ENCODE data around the gene ANK2. TPM values are rescaled to one million over a fixed set of nuclear protein-coding genes. Genes with fewer than 3 reads are reported as not detected.

ANK2 gene
- total and polyA plus RNA-seq, 4 donors: 231 to 512 (median 262) TPM

- WGBS (ENCODE audit: insufficient coverage): 31% methylated on average over 2 of the region's 4 CpGs
- Histone ChIP-seq H3K36me3 (ENCODE audit: control insufficient read depth, insufficient read depth, low read length) (peaks cover 7% of the 10 kb centered on the region), H3K27ac (ENCODE audit: low read depth, low read length) (peak overlapping the region; percentile 96), H3K4me1 (ENCODE audit: control insufficient read depth, insufficient read depth, low read length) (peaks cover 23% of the 10 kb centered on the region), H3K4me3 (ENCODE audit: low read depth, low read length) (peak overlapping the region; percentile 31), H3K9me3 (ENCODE audit: control insufficient read depth, insufficient read depth, low read length) (no peaks in the 10 kb centered on the region), H3K27me3 (ENCODE audit: control insufficient read depth, insufficient read depth, low read length) (no peaks in the 10 kb centered on the region)
- DNase-seq (ENCODE audit: low read depth in 4 of 6, low spot score in 6 of 6): peak in 2 of 6 donors; percentile 45 to 48
Measured at GRCh38 chr4:113293674-113294073, 244.2 kb downstream of the ANK2 start.

- Histone ChIP-seq H3K36me3 (ENCODE audit: control insufficient read depth, insufficient read depth, low read length) (peaks cover 2% of the 10 kb centered on the region), H3K9me3 (ENCODE audit: control insufficient read depth, insufficient read depth, low read length) (no peaks in the 10 kb centered on the region), H3K4me1 (ENCODE audit: control insufficient read depth, insufficient read depth, low read length) (peaks cover 21% of the 10 kb centered on the region), H3K27ac (ENCODE audit: low read depth, low read length) (peak overlapping the region; percentile 96), H3K4me3 (ENCODE audit: low read depth, low read length) (no peak overlapping the region), H3K27me3 (ENCODE audit: control insufficient read depth, insufficient read depth, low read length) (no peaks in the 10 kb centered on the region)
- DNase-seq (ENCODE audit: low read depth in 4 of 6, low spot score in 6 of 6): peak in 1 of 6 donors; percentile 10
- no CpG with 5 or more reads among the region's 1 CpG for WGBS (ENCODE audit: insufficient coverage)
Measured at GRCh38 chr4:113294908-113295307, 245.5 kb downstream of the ANK2 start.

GRCh38 chr4:113300471-113300928 is 251.0 kb downstream of the ANK2 start:
- H3K4me3 ChIP-seq (ENCODE audit: low read depth, low read length): no peak overlapping the region
- H3K36me3 ChIP-seq (ENCODE audit: control insufficient read depth, insufficient read depth, low read length): peaks cover 2% of the 10 kb centered on the region
- DNase-seq (ENCODE audit: low read depth in 4 of 6, low spot score in 6 of 6): peak in 1 of 6 donors; percentile 36
- H3K27me3 ChIP-seq (ENCODE audit: control insufficient read depth, insufficient read depth, low read length): no peaks in the 10 kb centered on the region
- H3K27ac ChIP-seq (ENCODE audit: low read depth, low read length): peak overlapping the region; percentile 43
- no peaks in the 10 kb centered on the region for H3K9me3 ChIP-seq (ENCODE audit: control insufficient read depth, insufficient read depth, low read length)
- no peaks in the 10 kb centered on the region for H3K4me1 ChIP-seq (ENCODE audit: control insufficient read depth, insufficient read depth, low read length)
- 60% methylated on average over 2 of the region's 5 CpGs for WGBS (ENCODE audit: insufficient coverage)

GRCh38 chr4:113302051-113302450 is 252.6 kb downstream of the ANK2 start:
- H3K4me3 ChIP-seq (ENCODE audit: low read depth, low read length): no peak overlapping the region
- no peaks in the 10 kb centered on the region for H3K4me1 ChIP-seq (ENCODE audit: control insufficient read depth, insufficient read depth, low read length)
- whole genome bisulfite sequencing (ENCODE audit: insufficient coverage): no CpG with 5 or more reads among the region's 1 CpG
- DNase-seq (ENCODE audit: low read depth in 4 of 6, low spot score in 6 of 6): no peak
- no peak overlapping the region for H3K27ac ChIP-seq (ENCODE audit: low read depth, low read length)
- H3K9me3 ChIP-seq (ENCODE audit: control insufficient read depth, insufficient read depth, low read length): no peaks in the 10 kb centered on the region
- H3K36me3 ChIP-seq (ENCODE audit: control insufficient read depth, insufficient read depth, low read length): peaks cover 2% of the 10 kb centered on the region
- no peaks in the 10 kb centered on the region for H3K27me3 ChIP-seq (ENCODE audit: control insufficient read depth, insufficient read depth, low read length)

GRCh38 chr4:113303315-113303714 is 253.9 kb downstream of the ANK2 start:
- no peak for DNase-seq (ENCODE audit: low read depth in 4 of 6, low spot score in 6 of 6)
- no peak overlapping the region for H3K27ac ChIP-seq (ENCODE audit: low read depth, low read length)
- no peaks in the 10 kb centered on the region for H3K4me1 ChIP-seq (ENCODE audit: control insufficient read depth, insufficient read depth, low read length)
- no peaks in the 10 kb centered on the region for H3K27me3 ChIP-seq (ENCODE audit: control insufficient read depth, insufficient read depth, low read length)
- WGBS (ENCODE audit: insufficient coverage): no CpG with 5 or more reads among the region's 1 CpG
- peaks cover 3% of the 10 kb centered on the region for H3K36me3 ChIP-seq (ENCODE audit: control insufficient read depth, insufficient read depth, low read length)
- H3K9me3 ChIP-seq (ENCODE audit: control insufficient read depth, insufficient read depth, low read length): no peaks in the 10 kb centered on the region
- no peak overlapping the region for H3K4me3 ChIP-seq (ENCODE audit: low read depth, low read length)

- no peaks in the 10 kb centered on the region for H3K9me3 ChIP-seq (ENCODE audit: control insufficient read depth, insufficient read depth, low read length)
- no peak overlapping the region for H3K27ac ChIP-seq (ENCODE audit: low read depth, low read length)
- H3K4me3 ChIP-seq (ENCODE audit: low read depth, low read length): no peak overlapping the region
- H3K36me3 ChIP-seq (ENCODE audit: control insufficient read depth, insufficient read depth, low read length): peaks cover 3% of the 10 kb centered on the region
- no peaks in the 10 kb centered on the region for H3K4me1 ChIP-seq (ENCODE audit: control insufficient read depth, insufficient read depth, low read length)
- DNase-seq (ENCODE audit: low read depth in 4 of 6, low spot score in 6 of 6): no peak
- no peaks in the 10 kb centered on the region for H3K27me3 ChIP-seq (ENCODE audit: control insufficient read depth, insufficient read depth, low read length)
- 100% methylated on average over 1 of the region's 2 CpGs for WGBS (ENCODE audit: insufficient coverage)
Measured at GRCh38 chr4:113311047-113311446, 261.6 kb downstream of the ANK2 start.

GRCh38 chr4:113312529-113312928 is 263.1 kb downstream of the ANK2 start:
- Histone ChIP-seq H3K9me3 (ENCODE audit: control insufficient read depth, insufficient read depth, low read length) (no peaks in the 10 kb centered on the region), H3K27me3 (ENCODE audit: control insufficient read depth, insufficient read depth, low read length) (no peaks in the 10 kb centered on the region)
- WGBS (ENCODE audit: insufficient coverage): 78% methylated on average over 3 of the region's 3 CpGs

GRCh38 chr4:113314426-113314825 is 265.0 kb downstream of the ANK2 start:
- H3K27ac ChIP-seq (ENCODE audit: low read depth, low read length): no peak overlapping the region
- no peak for DNase-seq (ENCODE audit: low read depth in 4 of 6, low spot score in 6 of 6)
- H3K9me3 ChIP-seq (ENCODE audit: control insufficient read depth, insufficient read depth, low read length): no peaks in the 10 kb centered on the region
- H3K4me3 ChIP-seq (ENCODE audit: low read depth, low read length): no peak overlapping the region
- H3K36me3 ChIP-seq (ENCODE audit: control insufficient read depth, insufficient read depth, low read length): no peaks in the 10 kb centered on the region
- no peaks in the 10 kb centered on the region for H3K27me3 ChIP-seq (ENCODE audit: control insufficient read depth, insufficient read depth, low read length)
- WGBS (ENCODE audit: insufficient coverage): no CpG with 5 or more reads among the region's 3 CpGs
- no peaks in the 10 kb centered on the region for H3K4me1 ChIP-seq (ENCODE audit: control insufficient read depth, insufficient read depth, low read length)

More at GRCh38 chr4:113312529-113312928, 263.1 kb downstream of the ANK2 start:
- no peak overlapping the region for H3K4me3 ChIP-seq (ENCODE audit: low read depth, low read length)
- H3K4me1 ChIP-seq (ENCODE audit: control insufficient read depth, insufficient read depth, low read length): no peaks in the 10 kb centered on the region
- DNase-seq (ENCODE audit: low read depth in 4 of 6, low spot score in 6 of 6): no peak
- H3K36me3 ChIP-seq (ENCODE audit: control insufficient read depth, insufficient read depth, low read length): peaks cover under 1% of the 10 kb centered on the region
- H3K27ac ChIP-seq (ENCODE audit: low read depth, low read length): no peak overlapping the region

- Histone ChIP-seq H3K27ac (ENCODE audit: low read depth, low read length) (no peak overlapping the region), H3K27me3 (ENCODE audit: control insufficient read depth, insufficient read depth, low read length) (no peaks in the 10 kb centered on the region), H3K9me3 (ENCODE audit: control insufficient read depth, insufficient read depth, low read length) (no peaks in the 10 kb centered on the region), H3K4me1 (ENCODE audit: control insufficient read depth, insufficient read depth, low read length) (no peaks in the 10 kb centered on the region), H3K36me3 (ENCODE audit: control insufficient read depth, insufficient read depth, low read length) (peaks cover 5% of the 10 kb centered on the region), H3K4me3 (ENCODE audit: low read depth, low read length) (no peak overlapping the region)
- 25% methylated on average over 2 of the region's 4 CpGs for WGBS (ENCODE audit: insufficient coverage)
- peak in 4 of 6 donors; percentile 30 to 80 (median 55) for DNase-seq (ENCODE audit: low read depth in 4 of 6, low spot score in 6 of 6)
Measured at GRCh38 chr4:113316879-113317278, 267.4 kb downstream of the ANK2 start.

GRCh38 chr4:113317523-113317922 is 268.1 kb downstream of the ANK2 start:
- H3K27me3 ChIP-seq (ENCODE audit: control insufficient read depth, insufficient read depth, low read length): no peaks in the 10 kb centered on the region
- no peak overlapping the region for H3K4me3 ChIP-seq (ENCODE audit: low read depth, low read length)
- no peak overlapping the region for H3K27ac ChIP-seq (ENCODE audit: low read depth, low read length)
- no peaks in the 10 kb centered on the region for H3K4me1 ChIP-seq (ENCODE audit: control insufficient read depth, insufficient read depth, low read length)
- no peak for DNase-seq (ENCODE audit: low read depth in 4 of 6, low spot score in 6 of 6)
- H3K36me3 ChIP-seq (ENCODE audit: control insufficient read depth, insufficient read depth, low read length): peaks cover 5% of the 10 kb centered on the region
- 45% methylated on average over 5 of the region's 5 CpGs for WGBS (ENCODE audit: insufficient coverage)
- H3K9me3 ChIP-seq (ENCODE audit: control insufficient read depth, insufficient read depth, low read length): no peaks in the 10 kb centered on the region

All from spinal cord (tissue), 10 donors.